Astrocyte (in vitro differentiated cells and primary cell): Measurements from ENCODE around the gene SHROOM2. TPM values are rescaled to one million over a fixed set of nuclear protein-coding genes. Genes with fewer than 3 reads are reported as not detected.

Experiments used
- DNase-seq: peaks from one replicate; pipeline ENCODE4 v3.0.0-alpha.2; 2010; ENCODE audit warnings: low read depth
- FAIRE-seq: peaks from 2 replicates; lab custom pipeline; 2011; peaks lifted over from hg19 to GRCh38; lab: Jason Lieb, UNC
- H2AFZ ChIP-seq: 2 replicates; pipeline ENCODE4 v1.6.0; 2012; ENCODE audit warnings: low read depth, low read length, inconsistent platforms
- H3K27ac ChIP-seq: 2 replicates; pipeline ENCODE4 v1.5.1; 2011; ENCODE audit warnings: low read depth, low read length, inconsistent platforms
- H3K27me3 ChIP-seq: 2 replicates; pipeline ENCODE4 v1.6.0; 2011; ENCODE audit warnings: low read length, inconsistent platforms; ENCODE audit not compliant: insufficient read depth
- H3K36me3 ChIP-seq: 2 replicates; pipeline ENCODE4 v1.5.1; 2011; ENCODE audit warnings: low read length, inconsistent platforms; ENCODE audit not compliant: insufficient read depth
- H3K4me1 ChIP-seq: 2 replicates; pipeline ENCODE4 v1.5.1; 2011; ENCODE audit warnings: low read length, inconsistent platforms; ENCODE audit not compliant: insufficient read depth
- H3K4me2 ChIP-seq: 2 replicates; pipeline ENCODE4 v1.6.0; 2012; ENCODE audit warnings: low read length, inconsistent platforms
- H3K4me3 ChIP-seq: 2 replicates; pipeline ENCODE4 v1.5.1; 2011; ENCODE audit warnings: low read depth, mild to moderate bottlenecking, low read length, inconsistent platforms; ENCODE audit not compliant: insufficient read depth
- H3K79me2 ChIP-seq: 2 replicates; pipeline ENCODE4 v1.6.0; 2012; ENCODE audit warnings: mild to moderate bottlenecking, low read length, inconsistent platforms; ENCODE audit not compliant: insufficient read depth
- H3K9ac ChIP-seq: 2 replicates; pipeline ENCODE4 v1.6.0; 2012; ENCODE audit warnings: mild to moderate bottlenecking, low read length, inconsistent platforms
- H3K9me3 ChIP-seq: 2 replicates; pipeline ENCODE4 v1.5.1; 2012; ENCODE audit warnings: low read depth, mild to moderate bottlenecking, low read length, inconsistent platforms; ENCODE audit not compliant: insufficient read depth
- H4K20me1 ChIP-seq: 2 replicates; pipeline ENCODE4 v1.6.0; 2012; ENCODE audit warnings: low read length, inconsistent platforms; ENCODE audit not compliant: insufficient read depth
- H3K27ac Mint-ChIP-seq: one replicate; pipeline ENCODE4 v1.8.0; 2021; ENCODE audit warnings: mild to moderate bottlenecking, mixed read lengths; ENCODE audit not compliant: unreplicated experiment
- H3K27me3 Mint-ChIP-seq: one replicate; pipeline ENCODE4 v1.8.0; 2021; ENCODE audit warnings: low read depth, mixed read lengths; ENCODE audit not compliant: unreplicated experiment
- H3K36me3 Mint-ChIP-seq: one replicate; pipeline ENCODE4 v1.8.0; 2021; ENCODE audit warnings: low read depth, mixed read lengths; ENCODE audit not compliant: unreplicated experiment
- H3K4me1 Mint-ChIP-seq: one replicate; pipeline ENCODE4 v1.8.0; 2021; ENCODE audit warnings: low read depth, mixed read lengths; ENCODE audit not compliant: unreplicated experiment
- H3K4me3 Mint-ChIP-seq: one replicate; pipeline ENCODE4 v1.8.0; 2021; ENCODE audit warnings: mild to moderate bottlenecking, moderate library complexity, mixed read lengths; ENCODE audit not compliant: unreplicated experiment
- H3K9me3 Mint-ChIP-seq: one replicate; pipeline ENCODE4 v1.8.0; 2021; ENCODE audit warnings: mild to moderate bottlenecking, mixed read lengths; ENCODE audit not compliant: unreplicated experiment
- EZH2 ChIP-seq: IDR thresholded peaks from 2 replicates; pipeline ENCODE4 v1.6.1; 2012; ENCODE audit warnings: mild to moderate bottlenecking, low read length, inconsistent platforms; ENCODE audit not compliant: insufficient read depth
- total RNA-seq: library from RNA; stranded (reverse); gene quantifications from 2 replicates; pipeline ENCODE4 v1.2.1, GENCODE V29; 2021
- TF ChIP-seq, protein P1 (sequence below): IDR thresholded peaks from 2 replicates; pipeline ENCODE4 v1.5.1; 2011; ENCODE audit warnings: low read depth, mild to moderate bottlenecking, inconsistent platforms, low read length, moderate library complexity; ENCODE audit not compliant: insufficient read depth

The SHROOM2 gene
- total RNA-seq, 1 donor from 2014 or later = 15.9 TPM

- peaks cover 17% of the 10 kb centered on the region for H3K4me1 Mint-ChIP-seq
- H3K9me3 ChIP-seq = no peaks in the 10 kb centered on the region
- FAIRE-seq = no peak
Observed at GRCh38 chrX:9790866-9791265, 4.6 kb downstream of the SHROOM2 start.

DNA sequence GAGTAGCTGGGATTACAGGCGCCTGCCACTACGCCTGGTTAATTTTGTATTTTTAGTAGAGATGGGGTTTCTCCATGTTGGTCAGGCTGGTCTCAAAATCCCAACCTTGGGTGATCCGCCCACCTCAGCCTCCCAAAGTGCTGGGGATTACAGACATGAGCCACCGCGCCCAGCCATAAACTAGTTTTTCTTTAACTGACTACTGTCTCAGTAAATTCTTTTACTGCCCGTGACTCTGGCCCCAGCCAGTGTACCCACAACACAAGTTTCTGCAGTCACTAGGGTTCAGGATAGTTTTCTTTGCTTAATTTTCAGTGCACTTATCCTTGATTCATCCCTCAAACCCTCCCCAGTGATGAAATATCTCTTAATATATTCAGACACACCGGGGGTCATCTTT, 8.3 kb downstream of the SHROOM2 start:
- DNase-seq (no peak), FAIRE-seq (no peak)
- no peaks in the 10 kb centered on the region for H3K27me3 ChIP-seq
- H3K9ac ChIP-seq = no peak overlapping the region
- TF ChIP-seq, protein P1, sequence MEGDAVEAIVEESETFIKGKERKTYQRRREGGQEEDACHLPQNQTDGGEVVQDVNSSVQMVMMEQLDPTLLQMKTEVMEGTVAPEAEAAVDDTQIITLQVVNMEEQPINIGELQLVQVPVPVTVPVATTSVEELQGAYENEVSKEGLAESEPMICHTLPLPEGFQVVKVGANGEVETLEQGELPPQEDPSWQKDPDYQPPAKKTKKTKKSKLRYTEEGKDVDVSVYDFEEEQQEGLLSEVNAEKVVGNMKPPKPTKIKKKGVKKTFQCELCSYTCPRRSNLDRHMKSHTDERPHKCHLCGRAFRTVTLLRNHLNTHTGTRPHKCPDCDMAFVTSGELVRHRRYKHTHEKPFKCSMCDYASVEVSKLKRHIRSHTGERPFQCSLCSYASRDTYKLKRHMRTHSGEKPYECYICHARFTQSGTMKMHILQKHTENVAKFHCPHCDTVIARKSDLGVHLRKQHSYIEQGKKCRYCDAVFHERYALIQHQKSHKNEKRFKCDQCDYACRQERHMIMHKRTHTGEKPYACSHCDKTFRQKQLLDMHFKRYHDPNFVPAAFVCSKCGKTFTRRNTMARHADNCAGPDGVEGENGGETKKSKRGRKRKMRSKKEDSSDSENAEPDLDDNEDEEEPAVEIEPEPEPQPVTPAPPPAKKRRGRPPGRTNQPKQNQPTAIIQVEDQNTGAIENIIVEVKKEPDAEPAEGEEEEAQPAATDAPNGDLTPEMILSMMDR = no peak
- TF ChIP-seq EZH2 = no peak
- H3K27ac Mint-ChIP-seq = peak overlapping the region; percentile 34
- peaks cover under 1% of the 10 kb centered on the region for H3K9me3 Mint-ChIP-seq
- no peaks in the 10 kb centered on the region for H3K79me2 ChIP-seq
- peaks cover 13% of the 10 kb centered on the region for H3K4me1 Mint-ChIP-seq
- H3K27ac ChIP-seq = no peak overlapping the region
- H3K36me3 ChIP-seq = no peaks in the 10 kb centered on the region
- no peaks in the 10 kb centered on the region for H4K20me1 ChIP-seq
- no peaks in the 10 kb centered on the region for H3K9me3 ChIP-seq
- no peaks in the 10 kb centered on the region for H3K36me3 Mint-ChIP-seq
- no peak overlapping the region for H3K4me3 ChIP-seq
- H3K27me3 Mint-ChIP-seq = no peaks in the 10 kb centered on the region
- H3K4me2 ChIP-seq = no peak overlapping the region
- H3K4me1 ChIP-seq = no peaks in the 10 kb centered on the region
- H2AFZ ChIP-seq = no peak overlapping the region
- no peak overlapping the region for H3K4me3 Mint-ChIP-seq

More at GRCh38 chrX:9790866-9791265, 4.6 kb downstream of the SHROOM2 start:
- Histone ChIP-seq H3K27me3 (peaks cover 9% of the 10 kb centered on the region), H4K20me1 (no peaks in the 10 kb centered on the region), H3K79me2 (no peaks in the 10 kb centered on the region), H3K4me1 (no peaks in the 10 kb centered on the region), H3K36me3 (no peaks in the 10 kb centered on the region), H3K9ac (no peak overlapping the region), H3K27ac (no peak overlapping the region), H3K4me3 (no peak overlapping the region), H3K4me2 (no peak overlapping the region), H2AFZ (no peak overlapping the region)
- TF ChIP-seq EZH2 = no peak
- TF ChIP-seq, protein P1 = no peak
- Mint-ChIP-seq H3K27me3 (no peaks in the 10 kb centered on the region), H3K27ac (no peak overlapping the region), H3K4me3 (no peak overlapping the region), H3K36me3 (no peaks in the 10 kb centered on the region), H3K9me3 (no peaks in the 10 kb centered on the region)
- DNase-seq = no peak
